DOHH2 (cell line): ENCODE results near the gene PAPPA2.

ENCODE experiments used
- CTCF ChIP-seq: fragments of 200-600 bp; sonication (generic); IDR thresholded peaks from one replicate; pipeline ENCODE4 v1.5.1; 2014; ENCODE audit warnings: antibody characterized with exemption, mild to moderate bottlenecking, low read depth, low read length; ENCODE audit not compliant: poor library complexity, severe bottlenecking
- EZH2phosphoT487 ChIP-seq: fragments of 200-600 bp; sonication (generic); IDR thresholded peaks from 2 replicates; pipeline ENCODE4 v1.6.1; 2017; ENCODE audit warnings: borderline replicate concordance, mild to moderate bottlenecking, antibody characterized with exemption, low read length, moderate library complexity, mixed read lengths

GRCh38 chr1:176866011-176866714, 403.2 kb downstream of the PAPPA2 start:
- TF ChIP-seq CTCF (no peak), EZH2phosphoT487 (no peak)
